Loucy (cell line): ENCODE measurements around the gene VASN.

Experiments
- EZH2phosphoT487 ChIP-seq: fragments of 200-600 bp; IDR thresholded peaks from 2 replicates; pipeline ENCODE4 v1.6.1; 2018; ENCODE audit warnings: antibody characterized with exemption, mild to moderate bottlenecking, moderate library complexity, borderline replicate concordance
- TF ChIP-seq, protein P1 (sequence below): fragments of 200-600 bp; sonication (generic); conservative IDR thresholded peaks from 2 replicates; pipeline ENCODE4 v1.5.1; 2014; ENCODE audit warnings: mild to moderate bottlenecking, antibody characterized with exemption, low read length

DNA sequence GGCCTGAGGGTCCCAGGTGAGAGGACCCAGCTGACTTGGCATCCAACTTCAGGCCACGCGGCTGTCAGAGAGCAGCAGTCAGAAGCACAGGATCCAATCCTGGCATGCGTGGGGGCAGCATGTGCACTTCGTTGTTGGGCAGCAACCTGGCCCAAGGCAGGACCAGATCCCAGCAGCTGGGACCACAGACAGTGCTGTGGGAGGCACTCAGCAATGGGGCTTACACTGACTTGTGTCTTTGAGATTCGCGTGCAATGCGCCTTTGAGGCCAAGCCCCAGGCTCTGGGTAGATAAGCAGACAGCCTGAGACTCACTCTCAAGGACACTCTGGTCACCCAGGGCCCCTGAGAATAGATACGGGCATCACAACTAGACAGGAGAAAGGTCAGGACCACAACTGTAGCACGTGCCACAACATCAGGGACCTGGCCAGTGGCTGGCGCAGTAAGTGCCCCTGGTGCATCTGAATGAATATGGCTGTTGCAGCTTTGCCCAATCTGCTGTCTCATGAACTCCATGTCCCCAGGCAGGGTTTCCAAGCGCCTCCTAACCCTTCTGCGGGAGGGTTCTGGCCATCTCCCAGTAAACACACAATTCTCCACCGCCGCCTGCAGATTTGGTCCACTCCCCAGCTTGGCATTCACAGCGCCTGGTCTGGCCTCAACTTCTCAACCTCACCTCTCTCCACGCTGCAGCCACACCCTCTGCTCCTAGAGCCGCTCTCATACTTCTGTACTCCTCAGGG is 23.7 kb upstream of the VASN start:
- TF ChIP-seq, protein P1, sequence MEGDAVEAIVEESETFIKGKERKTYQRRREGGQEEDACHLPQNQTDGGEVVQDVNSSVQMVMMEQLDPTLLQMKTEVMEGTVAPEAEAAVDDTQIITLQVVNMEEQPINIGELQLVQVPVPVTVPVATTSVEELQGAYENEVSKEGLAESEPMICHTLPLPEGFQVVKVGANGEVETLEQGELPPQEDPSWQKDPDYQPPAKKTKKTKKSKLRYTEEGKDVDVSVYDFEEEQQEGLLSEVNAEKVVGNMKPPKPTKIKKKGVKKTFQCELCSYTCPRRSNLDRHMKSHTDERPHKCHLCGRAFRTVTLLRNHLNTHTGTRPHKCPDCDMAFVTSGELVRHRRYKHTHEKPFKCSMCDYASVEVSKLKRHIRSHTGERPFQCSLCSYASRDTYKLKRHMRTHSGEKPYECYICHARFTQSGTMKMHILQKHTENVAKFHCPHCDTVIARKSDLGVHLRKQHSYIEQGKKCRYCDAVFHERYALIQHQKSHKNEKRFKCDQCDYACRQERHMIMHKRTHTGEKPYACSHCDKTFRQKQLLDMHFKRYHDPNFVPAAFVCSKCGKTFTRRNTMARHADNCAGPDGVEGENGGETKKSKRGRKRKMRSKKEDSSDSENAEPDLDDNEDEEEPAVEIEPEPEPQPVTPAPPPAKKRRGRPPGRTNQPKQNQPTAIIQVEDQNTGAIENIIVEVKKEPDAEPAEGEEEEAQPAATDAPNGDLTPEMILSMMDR = no peak
- no peak for TF ChIP-seq EZH2phosphoT487
